HG03469 (cell line): ENCODE data around the gene FAM47E.

Experiments used
- ATAC-seq: cut with Tn5 transposase; IDR thresholded peaks from one replicate; pipeline ENCODE4 v1.9.1; 2021; ENCODE audit warnings: mild to moderate bottlenecking, moderate library complexity, moderate number of reproducible peaks; ENCODE audit not compliant: unreplicated experiment

Gene FAM47E

GRCh38 chr4:76296286-76296820, 44.8 kb downstream of the FAM47E start:
- ATAC-seq: no peak

- no peak for ATAC-seq
Measured at GRCh38 chr4:76298227-76298626, 46.7 kb downstream of the FAM47E start.

- ATAC-seq: no peak
Measured at GRCh38 chr4:76300012-76300411, 48.5 kb downstream of the FAM47E start.

DNA sequence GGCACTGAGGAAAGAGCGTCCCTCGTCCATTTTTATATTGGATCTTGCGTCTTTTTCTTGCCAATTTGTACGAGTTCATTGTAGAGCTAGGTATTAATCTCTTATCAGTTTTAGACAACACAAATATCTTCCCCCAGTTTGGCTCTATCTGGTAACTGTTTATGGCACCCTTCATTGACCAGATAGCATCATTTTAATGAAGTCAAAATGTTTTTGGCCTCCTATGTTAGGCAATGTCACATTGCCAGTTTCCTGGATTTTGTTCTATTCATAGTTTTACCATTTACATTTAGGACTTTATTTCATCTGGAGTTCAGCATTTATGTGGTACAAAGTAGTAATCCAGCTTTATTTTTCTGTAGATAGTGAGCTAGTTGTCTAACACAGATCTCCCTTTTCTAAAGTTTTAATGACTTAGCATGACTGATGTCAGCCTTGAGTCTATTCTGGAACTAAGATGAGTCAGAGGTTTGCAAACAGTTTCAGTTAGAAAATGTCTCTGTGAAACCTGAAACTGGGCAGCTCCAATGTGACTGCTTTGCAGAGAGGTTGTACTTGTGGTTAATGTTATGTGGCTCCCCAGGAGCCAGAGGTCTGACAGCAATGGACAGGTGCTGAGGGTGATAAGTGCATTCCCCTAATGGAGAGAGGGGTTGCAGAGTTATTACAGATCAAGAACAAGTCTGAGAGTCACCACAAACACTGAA, 49.7 kb downstream of the FAM47E start:
- ATAC-seq: peak; percentile 98

DNA sequence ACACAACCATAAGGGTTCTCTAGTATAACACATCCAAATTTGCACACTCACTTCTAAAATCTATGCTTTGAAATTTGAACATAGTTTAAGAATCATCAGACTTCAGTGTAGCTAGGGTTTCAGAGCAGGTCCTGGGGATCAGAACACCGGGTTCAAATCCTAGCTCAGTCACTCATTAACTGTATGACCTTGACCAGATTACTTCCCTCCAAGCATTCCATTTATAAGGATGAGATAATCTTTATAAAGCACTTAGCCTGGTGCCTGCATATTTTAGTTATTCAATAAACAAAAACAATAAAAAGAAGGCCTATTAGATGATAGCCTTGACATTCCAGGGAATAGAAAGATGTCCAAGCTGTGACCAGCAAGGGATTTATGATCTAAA, 50.2 kb downstream of the FAM47E start:
- no peak for ATAC-seq

DNA sequence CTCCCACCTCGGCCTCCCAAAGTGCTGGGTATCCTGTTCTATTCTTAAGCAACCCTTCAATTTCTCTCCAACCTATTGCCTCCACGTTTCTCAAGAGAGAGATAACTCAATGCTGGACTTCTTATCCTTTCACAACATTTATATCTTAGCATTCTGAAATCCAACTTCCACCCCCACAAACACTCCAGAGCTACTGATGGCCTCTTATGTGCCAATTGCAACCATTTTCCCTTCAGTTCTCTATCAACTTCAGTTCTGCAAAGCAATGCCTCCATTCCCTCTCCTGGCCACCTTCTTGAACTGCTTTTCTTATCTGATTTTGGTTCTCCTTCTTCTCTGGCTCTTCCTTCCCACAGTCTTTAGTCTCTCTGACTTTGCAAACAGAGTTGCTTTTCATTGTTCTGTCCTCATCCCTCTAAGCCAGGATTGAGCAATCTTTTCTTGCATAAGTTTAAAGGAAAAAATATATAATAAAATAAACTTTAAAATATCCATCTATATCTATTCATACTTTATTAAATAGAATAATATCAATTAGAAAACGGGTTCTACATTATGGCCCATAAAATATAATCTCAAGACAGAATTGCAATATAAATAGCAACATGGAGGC, 51.4 kb downstream of the FAM47E start:
- ATAC-seq: no peak

GRCh38 chr4:76305033-76305687, 53.6 kb downstream of the FAM47E start:
- ATAC-seq: no peak

- ATAC-seq: no peak
Measured at GRCh38 chr4:76305971-76306881, 54.7 kb downstream of the FAM47E start, which contains the start of gene STBD1. Gene STBD1 (plus strand): TSS chr4:76306733. CDS start chr4:76306770, 37 bp downstream.

GRCh38 chr4:76306882-76307659, 55.5 kb downstream of the FAM47E start:
- ATAC-seq: no peak

DNA sequence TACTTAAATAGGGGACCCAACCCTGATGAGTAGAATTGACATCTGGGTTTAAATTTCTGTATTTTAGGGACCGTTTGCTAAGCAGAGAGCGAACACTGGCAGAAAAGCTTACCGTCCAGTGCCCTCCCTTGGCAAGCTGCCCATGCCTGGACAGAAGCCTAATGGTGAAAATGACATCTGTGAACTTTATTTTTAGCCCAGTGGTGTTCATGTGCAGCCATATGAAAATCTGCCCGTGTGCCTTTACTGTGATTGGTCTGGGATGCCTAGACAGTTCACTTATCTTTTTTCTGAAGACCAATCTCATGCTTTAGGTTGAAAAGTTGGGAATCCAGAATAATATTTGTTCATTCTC, 56.1 kb downstream of the FAM47E start:
- no peak for ATAC-seq

- ATAC-seq: no peak
Measured at GRCh38 chr4:76308548-76308947, 57.0 kb downstream of the FAM47E start.

- no peak for ATAC-seq
Measured at GRCh38 chr4:76309939-76310550, 58.5 kb downstream of the FAM47E start.

GRCh38 chr4:76310683-76311082, 59.2 kb downstream of the FAM47E start:
- no peak for ATAC-seq

DNA sequence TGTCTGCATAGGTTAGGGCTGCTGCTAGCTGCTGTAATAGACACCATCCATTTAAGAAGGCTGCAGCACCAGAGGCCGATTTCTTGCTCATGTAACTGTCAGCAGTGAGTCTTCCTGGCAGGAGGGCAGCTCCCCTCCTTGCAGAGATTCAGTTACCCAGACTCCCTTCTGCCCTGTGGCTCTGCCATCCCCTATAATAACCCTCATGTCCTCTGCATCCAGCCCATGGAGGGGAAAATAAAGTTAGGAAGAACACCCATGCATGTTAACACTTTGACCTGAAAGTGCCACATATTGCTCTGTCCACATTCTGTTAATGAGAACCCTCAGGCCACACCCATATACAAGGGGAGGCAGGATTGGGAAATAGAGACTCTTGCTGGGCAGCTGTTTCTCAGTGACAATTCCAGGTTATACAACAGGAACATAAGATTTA, 60.4 kb downstream of the FAM47E start:
- ATAC-seq: no peak

DNA sequence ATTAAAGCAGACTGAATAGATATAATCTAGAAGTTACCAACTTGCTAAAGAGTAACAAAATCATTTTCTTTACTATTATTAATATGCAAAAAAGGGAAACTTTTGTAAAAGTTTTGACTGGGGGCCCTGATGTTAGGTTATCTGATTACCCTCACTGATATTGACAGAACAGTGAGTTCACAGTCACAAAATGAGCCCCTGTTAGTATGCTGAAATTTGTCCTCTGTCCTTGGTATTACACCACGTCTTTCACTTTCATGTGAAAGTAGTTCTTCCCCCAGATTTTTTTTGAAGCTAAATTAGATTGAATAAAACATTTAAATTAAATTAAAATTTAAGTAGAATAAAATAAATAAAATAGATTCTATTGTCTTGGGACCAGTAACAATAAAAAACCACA, 60.9 kb downstream of the FAM47E start:
- ATAC-seq: no peak

DNA sequence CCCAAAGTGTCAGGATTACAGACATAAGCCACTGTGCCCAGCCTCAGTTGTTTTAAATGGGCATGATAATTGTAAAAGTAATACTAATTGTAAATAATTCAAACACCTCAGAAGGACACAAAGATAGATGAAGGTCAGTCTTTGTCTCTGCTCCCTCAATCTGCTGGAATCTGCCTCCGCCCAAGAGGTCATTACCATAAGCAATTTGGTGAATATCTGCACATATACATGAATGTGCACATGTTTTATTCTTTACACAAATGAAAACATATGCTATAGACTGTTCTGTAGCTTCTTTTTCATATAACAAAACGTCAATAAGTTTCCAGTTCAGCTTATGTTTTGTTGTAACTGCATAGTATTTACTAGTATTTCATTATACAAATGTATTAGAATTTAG, 62.0 kb downstream of the FAM47E start:
- ATAC-seq: no peak

- no peak for ATAC-seq
Measured at GRCh38 chr4:76315267-76315918, 63.9 kb downstream of the FAM47E start.

DNA sequence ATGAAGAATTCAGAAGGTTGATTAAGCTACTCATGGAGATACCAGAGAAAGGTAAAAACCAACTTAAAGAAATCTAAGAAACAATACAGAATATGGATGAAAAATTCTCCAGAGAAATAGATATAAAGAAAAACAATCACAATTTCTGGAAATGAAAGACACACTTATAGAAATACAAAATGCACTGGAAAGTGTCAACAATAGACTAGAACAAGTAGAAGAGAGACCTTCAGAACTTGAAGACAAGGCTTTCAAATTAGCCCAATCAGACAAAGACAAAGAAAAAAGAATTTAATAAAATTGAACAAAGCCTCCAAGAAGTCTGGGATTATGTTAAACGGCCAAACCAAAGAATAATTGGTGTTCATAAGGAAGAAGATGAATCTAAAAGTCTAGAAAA, 64.6 kb downstream of the FAM47E start:
- no peak for ATAC-seq

GRCh38 chr4:76322236-76322635, 70.7 kb downstream of the FAM47E start:
- no peak for ATAC-seq
